Measurements from ENCODE around the gene OSTF1. TPM values are rescaled to one million over a fixed set of nuclear protein-coding genes. Genes with fewer than 3 reads are reported as not detected.

The OSTF1 gene
- total RNA-seq, 1 experiment from 2014 or later = 58.4 TPM

DNA sequence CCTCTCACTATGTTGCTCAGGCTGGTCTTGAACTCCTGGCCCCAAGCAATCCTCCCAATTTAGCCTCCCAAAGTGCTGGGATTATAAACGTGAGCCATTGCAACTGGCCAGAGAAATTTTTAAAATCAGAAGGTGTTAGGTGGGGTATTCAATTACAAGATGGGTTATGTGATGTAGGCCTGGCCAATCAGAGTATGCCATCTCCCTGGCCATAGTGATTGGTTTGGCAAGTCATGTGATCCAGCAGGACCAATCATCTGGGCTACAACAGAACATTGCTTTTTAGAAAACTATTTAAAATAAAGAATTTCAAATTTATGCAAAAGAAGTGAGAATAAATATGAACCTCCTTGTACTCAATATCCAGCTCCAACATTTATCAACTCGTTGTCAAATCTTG, 22.8 kb upstream of the OSTF1 start:
- Histone ChIP-seq H3K36me3 (ENCODE audit: low read depth) (no peaks in the 10 kb centered on the region), H4K20me1 (ENCODE audit: insufficient read depth) (no peaks in the 10 kb centered on the region), H3K9me3 (ENCODE audit: insufficient read depth, low read depth) (no peaks in the 10 kb centered on the region), H3K79me2 (ENCODE audit: low read depth) (no peaks in the 10 kb centered on the region), H3K4me2 (no peak overlapping the region), H3K27me3 (ENCODE audit: insufficient read depth, low read depth) (no peaks in the 10 kb centered on the region), H3K9me2 (ENCODE audit: insufficient read depth) (no peaks in the 10 kb centered on the region), H3K27ac (no peak overlapping the region), H2AFZ (no peak overlapping the region), H3K4me1 (replicated peaks; ENCODE audit: insufficient read depth) (no peaks in the 10 kb centered on the region), H3K4me3 (no peak overlapping the region), H3F3A (ENCODE audit: insufficient read depth, low read depth) (no peaks in the 10 kb centered on the region)
- no peak for DNase-seq
- intact Hi-C loops (cut with micrococcal nuclease; ENCODE audit: unreplicated experiment) = no loop called here
- no TSS peak for BruUV-seq (replicated peaks)
- ChIA-PET POLR2A (ENCODE audit: unreplicated experiment) (no interaction called here), CTCF (no interaction called here)
- TF ChIP-seq, protein P1, sequence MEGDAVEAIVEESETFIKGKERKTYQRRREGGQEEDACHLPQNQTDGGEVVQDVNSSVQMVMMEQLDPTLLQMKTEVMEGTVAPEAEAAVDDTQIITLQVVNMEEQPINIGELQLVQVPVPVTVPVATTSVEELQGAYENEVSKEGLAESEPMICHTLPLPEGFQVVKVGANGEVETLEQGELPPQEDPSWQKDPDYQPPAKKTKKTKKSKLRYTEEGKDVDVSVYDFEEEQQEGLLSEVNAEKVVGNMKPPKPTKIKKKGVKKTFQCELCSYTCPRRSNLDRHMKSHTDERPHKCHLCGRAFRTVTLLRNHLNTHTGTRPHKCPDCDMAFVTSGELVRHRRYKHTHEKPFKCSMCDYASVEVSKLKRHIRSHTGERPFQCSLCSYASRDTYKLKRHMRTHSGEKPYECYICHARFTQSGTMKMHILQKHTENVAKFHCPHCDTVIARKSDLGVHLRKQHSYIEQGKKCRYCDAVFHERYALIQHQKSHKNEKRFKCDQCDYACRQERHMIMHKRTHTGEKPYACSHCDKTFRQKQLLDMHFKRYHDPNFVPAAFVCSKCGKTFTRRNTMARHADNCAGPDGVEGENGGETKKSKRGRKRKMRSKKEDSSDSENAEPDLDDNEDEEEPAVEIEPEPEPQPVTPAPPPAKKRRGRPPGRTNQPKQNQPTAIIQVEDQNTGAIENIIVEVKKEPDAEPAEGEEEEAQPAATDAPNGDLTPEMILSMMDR (conservative IDR thresholded peaks at IDR 0.05) = no peak
- TF ChIP-seq EZH2 (IDR thresholded peaks at IDR 0.05; ENCODE audit: low read depth) = no peak

DNA sequence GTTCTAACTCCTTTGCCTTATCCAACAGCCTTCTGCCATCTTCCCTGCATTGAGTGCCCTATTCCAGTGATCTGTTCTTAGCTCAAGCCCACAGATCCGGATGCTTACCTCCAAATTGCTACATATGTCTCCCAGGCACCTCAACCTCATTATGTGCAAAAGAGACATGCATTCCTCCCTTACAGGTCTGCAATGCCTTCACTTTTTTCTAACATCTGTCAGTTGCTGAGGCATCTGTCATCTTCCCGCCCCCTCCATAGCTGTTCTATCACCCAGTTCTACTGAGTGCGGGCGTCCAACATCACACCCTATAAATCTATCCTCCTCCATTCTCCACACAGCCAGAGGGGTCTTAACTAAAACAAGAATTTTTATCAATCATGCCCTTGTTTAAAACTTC, 20.4 kb upstream of the OSTF1 start:
- Histone ChIP-seq H3K9me3 (ENCODE audit: insufficient read depth, low read depth) (no peaks in the 10 kb centered on the region), H3F3A (ENCODE audit: insufficient read depth, low read depth) (no peaks in the 10 kb centered on the region), H3K36me3 (ENCODE audit: low read depth) (no peaks in the 10 kb centered on the region), H3K4me1 (replicated peaks; ENCODE audit: insufficient read depth) (no peaks in the 10 kb centered on the region; the same call in 1 of the 2 replicates), H4K20me1 (ENCODE audit: insufficient read depth) (no peaks in the 10 kb centered on the region), H3K4me3 (no peak overlapping the region), H3K9me2 (ENCODE audit: insufficient read depth) (no peaks in the 10 kb centered on the region), H3K27me3 (ENCODE audit: insufficient read depth, low read depth) (no peaks in the 10 kb centered on the region), H3K4me2 (no peak overlapping the region), H3K79me2 (ENCODE audit: low read depth) (no peaks in the 10 kb centered on the region), H3K27ac (no peak overlapping the region), H2AFZ (no peak overlapping the region)
- no TSS peak for BruUV-seq (replicated peaks)
- CTCF ChIA-PET = interaction anchor here (0.5 kb wide), 1 partner anchor 118 kb away, joined by 3 read pairs; no protein-coding TSS in a partner anchor
- TF ChIP-seq, protein P1 (conservative IDR thresholded peaks at IDR 0.05) = no peak
- TF ChIP-seq EZH2 (IDR thresholded peaks at IDR 0.05; ENCODE audit: low read depth) = no peak
- POLR2A ChIA-PET (ENCODE audit: unreplicated experiment) = interaction anchor here (0.7 kb wide), 1 partner anchor 1760 kb away, joined by 5 read pairs; no protein-coding TSS in a partner anchor
- intact Hi-C loops (cut with micrococcal nuclease; ENCODE audit: unreplicated experiment) = no loop called here
- no peak for DNase-seq

- Histone ChIP-seq H3K4me1 (replicated peaks; ENCODE audit: insufficient read depth) (no peaks in the 10 kb centered on the region; the same call in 1 of the 2 replicates), H3K27me3 (ENCODE audit: insufficient read depth, low read depth) (no peaks in the 10 kb centered on the region), H3K9me2 (ENCODE audit: insufficient read depth) (no peaks in the 10 kb centered on the region), H3K79me2 (ENCODE audit: low read depth) (no peaks in the 10 kb centered on the region), H3K27ac (no peak overlapping the region), H3K4me2 (no peak overlapping the region), H3K9me3 (ENCODE audit: insufficient read depth, low read depth) (no peaks in the 10 kb centered on the region), H3F3A (ENCODE audit: insufficient read depth, low read depth) (no peaks in the 10 kb centered on the region), H3K4me3 (no peak overlapping the region), H2AFZ (no peak overlapping the region), H4K20me1 (ENCODE audit: insufficient read depth) (no peaks in the 10 kb centered on the region), H3K36me3 (ENCODE audit: low read depth) (no peaks in the 10 kb centered on the region)
- no peak for DNase-seq
- no TSS peak for BruUV-seq (replicated peaks)
- TF ChIP-seq EZH2 (IDR thresholded peaks at IDR 0.05; ENCODE audit: low read depth) = no peak
- TF ChIP-seq, protein P1 (conservative IDR thresholded peaks at IDR 0.05) = no peak
- CTCF ChIA-PET = no interaction called here
- intact Hi-C loops (cut with micrococcal nuclease; ENCODE audit: unreplicated experiment) = no loop called here
- POLR2A ChIA-PET (ENCODE audit: unreplicated experiment) = interaction anchor here (0.6 kb wide), 1 partner anchor 41 kb away, joined by 3 read pairs; the partner anchor contains the start of gene CARNMT1
These were observed 19.1 kb upstream of the OSTF1 start for GRCh38 chr9:75069171-75069570.
